Stimulated activated CD4-positive, alpha-beta T cell treated with anti-CD3 and anti-CD28 coated beads, Interleukin-12 subunit alpha, Interleukin-12 subunit beta, amount 100 ng/mL, for 24 hours (primary cell): Measurements from ENCODE around the gene RSPH1.
"Not testable (repeated sequence)": the region's sequence is repeated elsewhere in the genome, so short reads cannot be mapped to it uniquely, and the experiment has no call there.

ENCODE experiments used
- DNase-seq, 2 experiments: peaks; one replicate each; pipeline ENCODE4 v3.0.0-alpha.2; 2020; ENCODE audit warnings: low read depth in 2 of 2

The RSPH1 gene

DNA sequence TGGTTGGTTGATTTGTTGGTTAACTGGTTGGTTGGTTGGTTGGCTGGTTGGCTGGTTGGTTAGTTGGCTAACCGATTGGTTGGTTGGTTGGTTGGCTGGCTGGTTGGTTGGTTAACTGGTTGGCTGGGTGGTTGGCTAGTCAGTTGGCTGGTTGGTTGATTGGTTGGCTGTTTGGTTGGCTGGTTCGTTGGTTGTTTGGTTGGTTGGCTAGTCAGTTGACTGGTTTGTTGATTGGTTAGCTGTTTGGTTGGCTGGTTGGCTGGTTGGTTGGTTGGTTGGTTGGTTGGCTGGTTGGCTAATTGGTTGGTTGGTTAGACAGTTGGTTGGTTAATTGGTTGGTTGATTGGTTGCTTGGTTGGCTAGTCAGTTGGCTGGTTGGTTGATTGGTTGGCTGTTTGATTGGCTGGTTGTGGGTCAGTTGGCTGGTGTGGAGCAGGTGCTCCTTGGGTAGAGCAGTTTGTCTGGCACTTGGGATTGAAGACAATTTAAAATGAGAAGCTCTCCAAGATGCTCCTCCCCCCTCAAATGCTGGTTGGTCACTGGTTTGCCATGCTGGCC is 6.9 kb downstream of the RSPH1 start:
- DNase-seq: no peak

DNA sequence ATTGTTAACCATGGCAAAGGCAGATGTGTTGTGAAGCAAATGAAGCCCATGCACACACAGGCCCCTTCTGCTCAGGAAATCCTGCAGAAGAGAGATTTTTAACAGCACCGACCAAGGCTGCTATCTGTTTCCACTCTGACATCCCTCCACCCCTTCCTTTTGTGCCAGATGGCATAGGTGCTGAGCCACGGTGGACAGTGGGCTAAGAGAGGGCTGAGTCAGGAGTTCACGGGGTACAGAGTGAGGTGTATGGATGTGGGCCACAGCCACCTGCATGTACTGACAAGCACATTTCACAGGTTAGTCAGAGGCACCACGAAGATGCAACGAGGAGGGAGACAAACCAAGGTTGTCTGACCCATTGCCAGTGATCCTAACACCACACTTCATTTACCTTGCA is 9.5 kb downstream of the RSPH1 start:
- no peak for DNase-seq

- DNase-seq: no peak
Observed at GRCh38 chr21:42486072-42486471, 10.0 kb downstream of the RSPH1 start.

DNA sequence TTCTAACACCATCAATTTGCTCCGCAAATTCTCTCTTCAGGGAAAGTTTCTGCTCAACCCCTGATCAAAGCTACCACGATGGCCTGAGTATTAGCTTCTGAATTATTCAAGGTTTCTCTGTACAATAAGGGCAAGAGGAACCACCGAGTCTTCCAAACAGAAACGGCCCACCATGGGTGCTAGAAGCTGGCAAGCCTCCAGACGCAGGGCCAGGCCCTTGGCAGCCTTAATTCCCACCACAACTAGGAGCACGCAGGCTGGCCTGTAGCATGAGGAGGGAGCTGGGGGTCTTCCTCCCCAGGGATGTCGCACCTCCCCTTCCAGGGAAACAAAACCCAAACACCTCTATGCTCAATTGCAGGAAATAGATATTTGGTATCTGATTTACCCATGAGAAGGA is 11.1 kb downstream of the RSPH1 start:
- DNase-seq: no peak

DNA sequence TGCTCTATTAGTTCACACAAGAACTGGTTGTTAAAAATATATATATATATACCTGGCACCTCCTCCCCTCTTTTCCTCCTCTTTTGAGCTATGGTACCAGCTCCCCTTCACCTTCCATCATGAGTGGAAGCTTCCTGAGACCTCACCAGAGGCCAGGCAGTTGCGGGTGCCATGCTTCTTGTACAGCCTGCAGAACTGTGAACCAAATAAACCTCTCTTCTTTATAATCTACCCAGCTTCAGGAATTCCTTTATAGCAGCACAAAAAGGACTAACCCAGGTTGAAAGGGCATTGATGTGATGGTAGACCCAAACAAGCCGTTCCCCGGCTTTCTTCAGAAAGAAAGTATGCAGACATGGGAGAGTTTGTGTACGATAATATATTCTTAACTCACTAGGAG is 14.9 kb downstream of the RSPH1 start:
- DNase-seq: no peak

- DNase-seq: no peak
Observed at GRCh38 chr21:42480736-42481135, 15.3 kb downstream of the RSPH1 start.

DNA sequence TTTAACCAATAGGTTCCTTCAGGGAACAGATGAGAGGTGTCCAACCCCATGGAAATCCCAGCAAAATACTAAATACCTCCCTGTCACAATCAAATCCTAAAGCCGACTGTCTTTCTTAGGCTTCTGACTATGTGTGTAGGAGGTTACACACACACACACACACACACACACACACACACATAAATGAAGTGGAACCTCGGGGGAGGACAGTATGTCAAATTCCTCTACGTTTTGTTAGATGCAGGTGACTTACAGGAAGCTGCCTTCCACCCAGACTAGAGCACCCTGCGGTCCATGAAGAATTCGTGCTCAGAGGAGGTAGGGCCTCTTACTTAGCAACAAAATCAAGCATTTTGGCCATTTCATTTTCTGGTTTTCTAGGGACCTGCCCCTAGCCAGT is 16.4 kb downstream of the RSPH1 start:
- DNase-seq: no peak

GRCh38 chr21:42478504-42478903 is 17.5 kb downstream of the RSPH1 start:
- no peak for DNase-seq

DNA sequence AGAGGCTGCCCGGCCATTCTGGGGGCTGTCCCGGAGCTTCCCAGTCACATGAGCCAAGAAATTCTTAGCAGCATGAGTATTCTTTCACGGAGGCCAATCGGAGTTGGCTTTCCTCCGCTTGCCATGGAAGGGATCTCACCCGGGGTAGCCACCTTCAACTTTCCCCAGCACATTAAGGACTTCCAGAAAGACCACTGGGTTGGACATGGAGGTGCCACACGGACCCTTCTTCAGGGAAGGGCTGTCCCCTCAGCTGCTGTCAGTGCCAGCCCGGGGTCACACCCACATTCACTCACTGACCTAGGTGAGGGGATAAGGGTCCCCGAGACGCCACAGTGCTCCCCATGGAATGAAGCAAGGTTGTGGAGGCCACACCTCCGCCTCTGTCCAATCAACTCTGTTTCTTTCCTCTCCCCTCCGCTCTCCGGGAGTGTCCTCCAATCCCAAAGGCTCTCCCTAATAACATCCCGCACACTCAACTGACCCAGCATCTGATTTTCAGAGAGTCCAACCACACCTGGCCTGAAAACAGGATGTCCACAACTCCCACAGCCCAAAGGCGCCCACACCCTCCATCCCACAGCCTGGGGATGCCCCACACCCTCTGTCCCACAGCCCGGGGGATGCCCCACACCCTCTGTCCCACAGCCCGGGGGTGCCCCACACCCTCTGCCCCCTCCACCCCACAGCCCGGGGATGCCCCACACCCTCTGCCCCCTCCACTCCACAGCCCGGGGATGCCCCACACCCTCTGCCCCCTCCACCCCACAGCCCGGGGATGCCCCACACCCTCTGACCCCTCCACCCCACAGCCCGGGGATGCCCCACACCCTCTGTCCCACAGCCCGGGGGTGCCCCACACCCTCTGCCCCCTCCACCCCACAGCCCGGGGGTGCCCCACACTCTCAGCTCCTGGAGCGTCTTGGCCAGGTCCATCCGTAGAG is 19.4 kb downstream of the RSPH1 start:
- no peak for DNase-seq

GRCh38 chr21:42475526-42476387 is 20.3 kb downstream of the RSPH1 start:
- DNase-seq: no peak

GRCh38 chr21:42475036-42475435 is 21.0 kb downstream of the RSPH1 start:
- DNase-seq: no peak

GRCh38 chr21:42474043-42474831 is 21.8 kb downstream of the RSPH1 start:
- no peak for DNase-seq

DNA sequence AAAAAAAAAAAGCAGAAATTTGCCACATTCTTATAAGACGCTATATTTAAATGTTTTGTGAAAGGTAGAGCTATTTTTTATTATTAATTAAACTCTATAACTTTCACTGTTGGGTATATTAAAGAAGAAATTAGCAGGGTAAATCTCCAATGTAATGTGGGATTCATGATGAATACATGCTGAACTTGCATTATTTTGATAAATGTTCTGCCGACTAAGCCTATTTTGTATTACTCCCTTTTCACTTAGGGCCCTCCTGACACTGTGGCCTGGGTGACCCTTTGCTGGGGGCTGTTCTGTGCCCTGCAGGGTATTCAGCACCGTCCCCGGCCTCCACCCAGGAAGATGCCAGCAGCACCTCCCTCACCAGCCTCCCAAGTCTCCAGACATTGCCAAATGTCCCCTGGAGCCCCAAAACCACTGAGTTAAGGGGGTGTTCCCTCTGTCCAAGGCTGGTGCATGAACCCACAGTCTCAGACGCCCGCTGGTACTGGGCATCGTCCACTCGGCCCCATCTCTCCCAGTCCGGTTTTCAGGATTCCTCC is 22.5 kb downstream of the RSPH1 start:
- DNase-seq: no peak

DNA sequence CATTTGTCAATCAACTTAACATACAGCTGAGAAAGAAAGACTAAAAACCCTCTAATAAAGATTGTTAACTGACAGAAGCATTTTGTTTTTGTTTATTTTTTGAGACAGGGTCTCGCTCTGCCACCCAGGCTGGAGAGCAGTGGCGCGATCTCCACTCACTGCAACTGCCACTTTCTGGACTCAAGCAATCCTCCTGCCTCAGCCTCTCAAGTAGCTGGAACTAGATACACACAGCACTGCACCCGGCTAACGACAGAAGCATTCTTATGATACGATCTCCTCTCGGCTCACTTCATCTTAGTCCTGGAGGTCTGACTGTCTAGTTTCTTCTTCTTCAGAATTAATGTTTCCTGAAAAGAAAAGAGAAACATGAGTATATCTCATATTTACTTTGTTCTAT is 23.5 kb downstream of the RSPH1 start:
- DNase-seq: no peak

DNA sequence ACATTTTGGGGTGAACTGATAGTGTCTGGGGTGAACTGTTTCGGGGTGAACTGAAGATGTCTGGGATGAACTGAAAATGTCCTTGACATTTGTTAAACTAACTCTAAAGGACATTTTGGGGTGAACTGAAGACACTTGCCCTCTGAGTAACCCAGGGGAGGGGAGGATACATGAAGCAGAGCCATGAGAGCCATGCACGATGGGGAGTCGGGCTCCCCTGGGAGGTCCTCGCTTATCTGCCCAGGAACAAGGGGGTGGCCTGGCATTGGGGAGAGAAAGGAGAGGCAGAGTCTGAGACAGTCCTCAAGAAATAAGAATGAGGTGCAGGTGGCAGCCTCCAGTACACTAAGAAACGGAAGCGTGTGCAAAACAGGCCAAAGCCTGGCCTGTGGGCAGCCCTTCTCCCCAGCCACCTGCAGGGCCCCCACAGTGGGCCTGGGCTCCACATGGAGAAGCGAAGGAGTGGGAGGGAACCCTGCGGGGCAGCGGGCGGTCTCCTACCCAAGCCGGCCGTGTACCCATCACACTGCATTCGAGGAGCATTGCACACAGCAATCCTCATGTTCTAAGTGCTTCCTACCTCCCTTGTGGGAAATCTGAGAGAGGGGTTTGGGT is 24.2 kb downstream of the RSPH1 start:
- DNase-seq: no peak

DNA sequence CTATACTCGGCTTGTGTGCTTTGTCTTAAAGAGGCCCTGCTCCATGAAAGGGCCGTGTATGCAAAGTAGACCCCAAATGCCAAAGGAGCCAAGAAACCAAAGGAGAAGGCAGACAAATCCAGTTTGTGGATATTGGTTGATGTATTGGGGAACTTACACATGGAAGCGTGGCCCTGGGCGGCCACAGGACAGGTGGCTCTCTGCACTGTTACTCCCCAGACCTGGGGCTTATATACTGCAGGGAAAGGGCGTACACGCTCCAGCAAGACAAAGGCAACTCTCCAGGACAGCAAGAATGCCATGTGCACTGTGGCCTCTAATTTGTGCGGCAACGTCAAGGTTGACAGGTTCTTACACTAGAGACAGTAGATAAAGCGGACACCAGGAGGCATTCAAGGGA is 24.8 kb downstream of the RSPH1 start:
- no peak for DNase-seq

GRCh38 chr21:42469726-42470125 is 26.3 kb downstream of the RSPH1 start:
- not testable (repeated sequence) for DNase-seq

- DNase-seq: no peak
Observed at GRCh38 chr21:42469272-42469671, 26.8 kb downstream of the RSPH1 start.

DNA sequence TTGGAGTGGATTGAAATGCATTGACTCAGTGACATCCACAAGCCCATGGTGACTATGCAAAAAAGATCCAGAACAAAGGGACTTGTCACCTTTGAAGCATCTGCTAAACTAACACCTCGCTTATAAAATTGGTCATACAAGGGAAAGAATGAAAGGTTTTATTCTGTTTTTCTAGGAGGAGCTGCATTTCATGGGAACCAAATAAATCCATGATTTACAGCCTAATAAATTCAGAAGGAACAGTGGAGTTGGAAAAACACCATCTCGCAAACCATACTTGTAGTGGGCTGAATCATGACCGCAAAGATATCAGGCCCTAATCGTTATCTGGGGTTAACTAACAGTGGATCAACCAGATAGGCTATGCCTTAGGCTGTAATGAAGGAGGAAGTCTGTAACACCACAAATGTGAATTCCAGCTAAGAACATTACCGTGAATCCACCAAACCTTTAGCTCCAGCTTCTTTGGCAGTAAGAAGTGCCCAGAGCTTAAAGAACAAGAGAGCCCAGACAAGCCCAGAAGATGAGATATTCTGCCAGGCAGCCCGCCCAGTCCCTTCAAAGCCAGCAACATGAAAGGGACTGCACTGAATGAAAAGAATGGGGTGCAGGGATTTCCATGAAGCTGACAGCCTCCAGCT is 27.4 kb downstream of the RSPH1 start:
- DNase-seq: no peak
